NCI-H82 treated with DMSO at 0.1 percent for 48 hours (cell line): ENCODE measurements around the gene ELOVL5.

Experiments used
- DNase-seq: peaks from one replicate; lab custom pipeline; 2025; ENCODE audit not compliant: unreplicated experiment; lab: John Stamatoyannopoulos, UW

The ELOVL5 gene

GRCh38 chr6:53244399-53244931, 104.3 kb downstream of the ELOVL5 start:
- DNase-seq = no peak

- no peak for DNase-seq
Measured at GRCh38 chr6:53241938-53242337, 106.8 kb downstream of the ELOVL5 start.

- no peak for DNase-seq
Measured at GRCh38 chr6:53240761-53241160, 108.0 kb downstream of the ELOVL5 start.

- DNase-seq = no peak
Measured at GRCh38 chr6:53240139-53240538, 108.6 kb downstream of the ELOVL5 start.

- no peak for DNase-seq
Measured at GRCh38 chr6:53239526-53239925, 109.2 kb downstream of the ELOVL5 start.

GRCh38 chr6:53238311-53238710, 110.4 kb downstream of the ELOVL5 start:
- no peak for DNase-seq

GRCh38 chr6:53236241-53236640, 112.5 kb downstream of the ELOVL5 start:
- no peak for DNase-seq

GRCh38 chr6:53235508-53235907, 113.2 kb downstream of the ELOVL5 start:
- DNase-seq = no peak

GRCh38 chr6:53233309-53233708, 115.4 kb downstream of the ELOVL5 start:
- DNase-seq = no peak

- no peak for DNase-seq
Measured at GRCh38 chr6:53230775-53231467, 117.8 kb downstream of the ELOVL5 start.

- DNase-seq = no peak
Measured at GRCh38 chr6:53227847-53228246, 120.9 kb downstream of the ELOVL5 start.

- no peak for DNase-seq
Measured at GRCh38 chr6:53220605-53221004, 128.1 kb downstream of the ELOVL5 start.
